Measurements from ENCODE around the gene LRRC43.
A peak's percentile ranks its signal among the peaks of the same experiment; 100 is the strongest.

Gene LRRC43

DNA sequence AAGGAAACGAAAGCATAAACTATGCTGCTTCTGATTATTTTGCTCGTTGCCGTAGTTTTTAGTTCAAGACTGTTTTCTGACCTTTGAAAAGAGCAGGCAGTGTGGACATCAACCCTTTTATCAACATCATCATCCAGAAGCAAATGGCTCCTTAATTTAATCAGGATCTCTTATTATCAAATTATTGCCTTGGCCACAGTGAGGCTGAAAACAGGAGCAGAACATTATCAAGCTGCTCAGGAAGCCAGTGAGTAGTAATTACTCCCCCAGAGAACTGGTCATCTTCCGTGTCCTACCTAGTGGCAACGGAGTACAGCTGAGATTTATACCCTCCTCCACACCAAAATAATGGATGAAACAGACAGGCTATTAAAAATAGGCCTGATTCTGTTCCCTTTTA, 45.2 kb downstream of the LRRC43 start:
- no peak for ATAC-seq

DNA sequence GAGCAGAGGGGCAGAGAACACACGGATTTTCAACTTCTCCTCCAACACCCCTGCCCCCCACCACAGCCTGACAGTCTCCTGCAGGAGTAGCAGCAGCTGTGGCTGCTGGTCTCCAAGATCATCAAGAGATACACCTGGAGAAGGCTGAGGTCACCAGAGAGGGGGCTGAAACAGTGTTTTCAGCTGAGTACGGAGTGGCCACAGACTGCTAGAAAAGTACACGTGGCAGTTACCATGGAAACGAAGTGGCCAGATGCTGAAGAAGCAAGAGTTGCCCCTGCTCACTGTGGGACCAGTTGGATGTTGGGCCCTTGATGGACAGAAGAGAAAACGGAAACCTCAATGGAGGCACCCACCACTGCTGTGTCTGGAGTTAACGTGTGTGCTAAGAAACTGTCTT, 47.9 kb downstream of the LRRC43 start:
- no peak for ATAC-seq

DNA sequence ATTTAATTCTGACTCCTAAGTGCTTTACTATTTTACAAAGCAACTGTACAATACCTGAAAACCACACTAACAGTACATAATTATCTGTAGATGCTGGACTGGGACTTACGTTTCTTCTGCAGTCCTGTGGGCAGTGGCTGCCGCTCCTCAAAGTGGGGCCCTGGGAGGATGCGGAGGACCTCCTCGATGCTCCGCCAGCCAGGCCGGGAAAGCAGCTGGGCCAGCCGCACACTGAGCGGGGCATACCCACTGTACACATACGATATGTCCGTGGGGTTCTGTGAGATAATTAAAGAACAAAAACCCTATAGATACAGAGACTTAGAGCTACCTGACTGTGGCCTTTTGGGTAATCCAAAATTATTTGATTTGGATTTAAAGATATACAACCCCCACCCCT, 49.8 kb downstream of the LRRC43 start:
- ATAC-seq = no peak

DNA sequence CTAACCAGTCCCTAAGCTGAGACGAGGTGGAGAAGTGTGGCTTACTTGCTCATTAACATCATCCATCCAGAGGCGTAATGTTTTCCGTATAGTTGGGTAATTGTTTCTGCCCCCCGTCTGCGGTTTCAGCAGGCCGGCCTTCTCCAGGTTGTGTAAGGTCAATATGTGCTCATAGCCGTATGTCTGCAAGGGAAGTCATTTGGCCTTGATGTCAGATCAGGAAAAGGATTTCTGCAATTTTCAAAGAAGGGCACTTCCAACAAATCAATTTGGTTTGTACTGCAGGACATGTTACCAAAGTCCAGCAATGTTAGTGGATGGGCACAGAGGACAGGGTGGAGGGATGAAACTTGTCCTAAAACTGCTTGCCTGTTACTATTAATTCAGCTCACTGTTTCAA, 52.8 kb downstream of the LRRC43 start:
- ATAC-seq = no peak

DNA sequence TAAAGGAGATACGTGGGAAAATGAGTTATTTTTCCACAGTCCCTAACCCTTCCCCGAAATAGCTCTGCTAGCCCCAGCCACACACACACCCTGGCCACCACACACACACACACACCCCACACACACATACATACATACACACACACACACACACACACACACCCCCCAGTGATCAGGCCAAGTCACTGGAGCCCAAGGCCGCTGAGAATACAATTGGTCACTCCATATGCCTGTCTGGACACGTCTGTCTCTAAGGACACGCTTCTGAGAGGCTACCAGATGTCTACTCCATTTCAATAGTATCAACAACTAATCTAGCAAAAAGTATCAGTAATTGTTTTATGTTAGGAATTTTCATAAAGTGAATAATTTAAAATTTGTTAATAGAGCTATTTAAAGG, 55.9 kb downstream of the LRRC43 start:
- ATAC-seq = no peak

DNA sequence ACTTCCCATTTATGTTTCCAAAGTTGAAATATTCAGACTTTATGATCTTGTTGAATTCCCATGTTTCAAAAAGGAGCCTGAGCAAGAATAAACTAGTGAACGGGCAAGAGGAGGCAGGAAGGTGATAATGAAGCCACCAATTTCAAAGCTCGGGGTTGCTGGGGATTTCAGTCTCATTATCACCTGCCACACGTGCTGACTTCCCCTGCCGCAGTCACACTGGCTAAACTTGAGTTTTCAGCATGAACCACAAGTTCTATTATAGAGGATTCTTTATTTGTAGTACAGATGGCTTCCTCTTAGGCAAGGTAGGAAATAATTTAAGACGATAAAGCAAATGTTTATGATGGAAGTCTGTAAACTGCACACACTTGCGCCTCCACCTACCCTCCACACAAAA, 61.0 kb downstream of the LRRC43 start:
- ATAC-seq = no peak

- peak; percentile 60 to 88 for ATAC-seq
Measured at GRCh38 chr12:122244565-122245371, 61.8 kb downstream of the LRRC43 start.

- ATAC-seq = no peak
Measured at GRCh38 chr12:122245553-122245952, 62.6 kb downstream of the LRRC43 start.

DNA sequence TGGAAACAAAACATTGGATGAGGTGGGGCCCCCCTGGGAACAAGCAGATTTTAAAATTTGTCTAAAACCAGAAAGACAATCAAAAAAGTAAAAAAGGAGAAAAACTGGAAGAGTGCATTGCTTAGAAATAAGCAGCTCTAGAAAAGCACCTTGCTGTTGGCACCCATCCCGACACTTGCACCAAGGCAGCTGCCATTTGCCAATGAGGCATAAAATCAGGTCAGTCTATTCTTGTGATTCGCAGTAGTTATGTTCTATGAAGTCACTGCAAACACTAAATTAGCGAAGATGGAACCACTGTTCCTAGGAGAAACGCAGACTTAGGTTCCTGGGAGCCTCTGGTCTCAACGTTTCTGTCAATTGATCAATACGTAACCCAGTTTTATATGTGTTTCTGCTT, 67.1 kb downstream of the LRRC43 start:
- ATAC-seq = no peak

GRCh38 chr12:122250536-122250935, 67.6 kb downstream of the LRRC43 start:
- ATAC-seq = no peak

Measured in activated CD4-positive, CD25-positive, alpha-beta regulatory T cell treated with anti-CD3 and anti-CD28 coated beads, Interleukin-2, amount 50 U/mL, for 24 hours (primary cell).